ENCODE data around the gene RIPOR1.
"Not testable (repeated sequence)": the region's sequence is repeated elsewhere in the genome, so short reads cannot be mapped to it uniquely, and the experiment has no call there.

RIPOR1 gene

GRCh38 chr16:67528222-67528869 is at the start of gene RIPOR1:
Gene RIPOR1, plus strand, starts transcription at chr16:67528829. Its CDS starts 9,618 bp downstream, at chr16:67538447.
- DNase-seq (ENCODE audit: low spot score) = peak; percentile 78

- peak; percentile 99 for DNase-seq (ENCODE audit: low spot score)
Observed at GRCh38 chr16:67480833-67481560, 47.6 kb upstream of the RIPOR1 start, which contains the start of gene ATP6V0D1. Gene ATP6V0D1, minus strand, starts transcription at chr16:67481157. Its CDS starts 71 bp downstream, at chr16:67481086.

DNA sequence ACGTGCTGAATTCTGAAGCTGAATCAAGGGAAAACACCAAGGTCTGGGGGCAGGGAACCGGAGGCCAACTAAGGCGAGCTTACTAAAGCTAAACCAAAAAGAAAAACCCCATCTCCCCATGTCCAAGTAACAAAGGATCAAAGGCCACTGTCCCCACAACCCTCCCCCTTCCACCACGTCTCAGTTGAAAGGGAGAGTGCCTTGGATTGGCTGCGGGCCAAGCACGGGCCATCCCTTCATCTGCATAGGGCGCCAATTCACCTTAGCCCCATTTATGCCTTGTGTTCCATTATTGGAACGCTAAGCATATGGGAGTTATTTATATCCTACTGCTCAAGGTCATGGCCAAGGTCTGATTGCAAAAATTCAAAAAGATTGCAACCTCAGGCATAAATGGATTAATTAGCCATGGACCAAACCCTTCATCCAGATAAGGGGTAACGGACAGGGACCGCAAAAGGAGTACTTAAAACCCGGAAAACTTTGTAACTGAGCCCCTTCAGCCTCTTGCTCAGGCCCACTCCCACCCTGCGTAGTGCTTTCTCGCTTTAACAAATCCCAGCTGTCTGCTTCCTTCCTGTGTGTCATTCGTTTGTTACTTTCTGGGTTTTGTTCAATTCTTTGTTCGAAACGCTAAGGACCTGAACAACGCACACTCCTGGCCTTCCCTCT is 46.9 kb upstream of the RIPOR1 start:
- no peak for DNase-seq (ENCODE audit: low spot score)

DNA sequence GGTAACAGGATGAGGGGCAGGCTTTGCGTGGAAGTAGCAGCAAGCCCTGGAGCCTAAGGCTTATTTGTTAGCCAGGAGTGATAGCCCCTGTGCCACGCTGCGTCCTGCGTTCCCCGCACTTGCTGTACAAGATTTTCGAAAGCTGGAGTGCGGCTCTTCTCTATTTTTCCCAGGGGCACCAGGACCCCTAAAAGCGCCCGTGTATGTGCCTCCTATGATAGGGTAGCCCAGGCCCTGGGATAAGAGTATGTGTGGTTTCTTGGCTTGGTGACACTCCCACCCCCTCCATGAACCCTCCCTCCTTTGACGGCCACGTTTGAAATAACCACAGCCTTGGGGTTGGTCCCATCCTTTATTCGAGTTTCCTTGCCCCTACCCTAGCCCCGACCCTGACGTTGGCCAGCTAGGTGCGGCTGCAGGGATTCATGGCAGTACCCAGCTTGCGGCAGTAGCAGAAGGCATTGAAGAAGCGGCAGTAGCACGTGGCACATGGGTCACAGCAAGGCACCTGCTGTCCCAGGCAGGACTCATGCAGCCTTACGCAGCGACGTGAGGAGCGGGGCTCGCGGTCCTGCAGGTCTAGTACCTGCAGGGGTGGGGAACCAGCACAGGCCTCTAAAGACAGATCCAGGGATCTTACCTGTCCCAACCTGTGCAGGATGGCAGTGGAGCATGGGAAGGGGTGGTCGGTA is 46.2 kb upstream of the RIPOR1 start:
- DNase-seq (ENCODE audit: low spot score) = no peak

DNA sequence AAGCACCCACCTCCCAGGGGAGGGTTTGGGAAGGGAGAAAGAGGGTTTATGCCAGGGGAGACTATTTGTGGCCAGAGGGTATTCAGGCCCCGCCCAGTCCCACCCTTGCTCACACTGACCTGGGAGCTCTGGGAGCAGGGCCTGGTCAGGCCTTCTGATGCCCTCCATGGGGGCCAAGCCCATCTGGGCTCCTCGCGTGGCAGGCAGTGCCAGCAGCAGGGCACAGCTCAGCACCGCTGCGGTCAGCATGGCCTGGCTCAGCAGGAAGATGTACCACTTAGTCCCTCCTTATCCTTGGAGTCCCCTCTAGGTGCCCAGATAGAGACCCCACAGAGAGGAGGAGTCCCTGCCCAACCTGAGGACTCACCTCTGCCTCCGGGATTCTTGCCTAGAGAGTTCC is 45.5 kb upstream of the RIPOR1 start, which contains the start of gene AGRP:
TSS of gene AGRP (minus strand) at position 398 of the 400 bp plus-strand sequence. CDS start at position 249, 149 bp downstream.
- DNase-seq (ENCODE audit: low spot score) = no peak

- no peak for DNase-seq (ENCODE audit: low spot score)
Observed at GRCh38 chr16:67483731-67484525, 44.7 kb upstream of the RIPOR1 start.

GRCh38 chr16:67486805-67487204 is 41.8 kb upstream of the RIPOR1 start:
- no peak for DNase-seq (ENCODE audit: low spot score)

GRCh38 chr16:67487561-67487960 is 41.1 kb upstream of the RIPOR1 start:
- not testable (repeated sequence) for DNase-seq (ENCODE audit: low spot score)

GRCh38 chr16:67489401-67490083 is 39.1 kb upstream of the RIPOR1 start:
- DNase-seq (ENCODE audit: low spot score) = peak; percentile 27

- no peak for DNase-seq (ENCODE audit: low spot score)
Observed at GRCh38 chr16:67490335-67491096, 38.1 kb upstream of the RIPOR1 start.

GRCh38 chr16:67499106-67499505 is 29.5 kb upstream of the RIPOR1 start:
- no peak for DNase-seq (ENCODE audit: low spot score)

DNA sequence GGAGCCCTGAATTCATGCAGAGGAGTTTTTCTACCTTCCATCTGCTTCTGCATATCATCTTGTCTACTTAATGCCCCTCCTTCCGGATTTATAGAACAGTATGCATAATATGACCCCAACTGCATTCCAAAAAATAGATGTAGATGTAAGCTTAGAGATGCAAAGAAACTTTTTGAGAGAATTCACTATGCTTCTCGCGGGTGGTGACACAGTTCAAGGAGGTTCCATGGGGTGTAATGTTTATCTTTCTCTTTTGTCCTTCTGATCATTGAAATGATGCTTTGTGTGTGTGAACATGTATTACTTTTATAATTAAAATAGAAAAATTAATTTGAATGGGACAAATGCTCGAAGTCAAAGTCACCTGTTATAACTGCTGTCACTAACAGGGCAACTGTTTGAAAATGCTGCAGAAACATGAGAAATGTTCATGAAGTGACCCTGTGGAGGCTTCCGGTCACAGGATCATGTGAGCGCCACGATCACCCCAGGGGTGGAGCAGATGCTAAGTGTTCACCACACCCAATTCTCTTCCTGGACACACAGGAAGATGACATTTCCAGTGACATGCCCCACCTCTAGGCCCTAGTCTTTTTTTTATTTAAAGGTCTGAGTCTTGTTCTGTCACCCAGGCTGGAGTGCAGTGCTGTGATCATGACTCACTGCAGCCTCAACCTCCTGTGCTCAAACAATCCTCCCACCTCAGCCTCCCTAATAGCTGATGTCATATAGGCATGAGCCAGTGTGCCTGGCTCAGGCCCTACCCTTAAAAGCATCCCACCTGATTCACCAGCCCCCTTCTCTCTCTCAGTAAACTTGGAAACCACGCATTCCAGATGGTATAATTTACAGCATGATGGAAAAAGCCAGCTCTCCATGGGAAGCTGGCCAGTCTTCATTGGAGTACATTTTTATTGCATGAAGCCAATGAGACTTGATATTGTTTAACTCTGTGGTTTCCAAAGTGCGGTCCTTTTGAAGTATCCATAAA is 24.3 kb upstream of the RIPOR1 start:
- no peak for DNase-seq (ENCODE audit: low spot score)

GRCh38 chr16:67506468-67506867 is 22.2 kb upstream of the RIPOR1 start:
- DNase-seq (ENCODE audit: low spot score) = no peak

- DNase-seq (ENCODE audit: low spot score) = no peak
Observed at GRCh38 chr16:67509016-67509415, 19.6 kb upstream of the RIPOR1 start.

DNA sequence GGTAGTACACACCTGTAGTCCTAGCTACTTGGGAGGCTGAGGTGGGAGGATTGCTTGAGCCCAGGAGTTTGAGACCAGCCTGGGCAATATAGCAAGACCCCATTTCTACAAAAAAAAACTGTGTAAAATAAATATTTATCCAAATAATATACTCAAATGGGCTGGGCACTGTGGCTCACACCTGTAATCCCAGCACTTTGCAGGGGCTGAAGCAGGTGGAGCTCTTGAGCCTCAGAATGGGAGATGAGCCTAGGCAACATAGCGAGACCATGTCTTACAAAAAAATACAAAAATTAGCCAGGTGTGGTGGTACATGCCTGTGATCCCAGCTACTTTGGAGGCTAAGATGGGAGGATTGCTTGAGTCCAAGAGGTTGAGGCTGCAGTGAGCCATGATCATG is 14.7 kb upstream of the RIPOR1 start:
- DNase-seq (ENCODE audit: low spot score) = not testable (repeated sequence)

DNA sequence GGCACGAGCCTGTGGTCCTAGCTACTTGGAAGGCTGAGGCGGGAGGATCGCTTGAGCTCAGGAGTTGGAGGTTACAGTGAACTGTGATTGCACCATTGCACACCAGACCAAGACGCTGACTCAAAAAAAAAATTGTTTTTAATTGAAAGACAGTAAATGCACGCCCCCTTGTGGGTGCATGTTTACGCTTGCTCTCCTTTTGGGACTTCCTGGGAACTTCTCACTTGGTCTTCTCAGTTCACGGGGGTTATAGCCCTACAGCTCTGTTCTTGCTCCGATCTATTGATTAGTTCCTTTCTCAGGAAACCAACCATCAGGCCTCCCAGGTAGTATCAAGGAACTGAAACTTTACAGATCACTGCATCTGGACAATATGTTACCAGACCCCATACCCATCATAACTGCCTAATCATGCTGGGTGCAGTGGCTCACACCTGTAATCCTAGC is 14.2 kb upstream of the RIPOR1 start:
- peak; percentile 69 for DNase-seq (ENCODE audit: low spot score)

- peak; percentile 78 for DNase-seq (ENCODE audit: low spot score)
Observed at GRCh38 chr16:67516296-67517154, 12.1 kb upstream of the RIPOR1 start.

DNA sequence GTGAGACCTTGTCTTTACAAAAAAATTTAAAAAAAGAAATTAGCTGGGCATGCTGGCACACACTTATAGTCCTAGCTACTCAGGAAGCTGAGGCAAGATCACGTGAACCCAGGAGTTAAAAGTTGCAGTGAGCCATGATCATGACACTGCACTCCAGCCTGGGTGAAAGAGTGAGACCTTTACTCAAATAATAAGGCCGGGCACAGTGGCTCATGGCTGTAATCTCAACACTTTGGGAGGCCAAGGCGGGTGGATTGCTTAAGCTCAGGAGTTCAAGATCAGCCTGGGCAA is 11.5 kb upstream of the RIPOR1 start:
- DNase-seq (ENCODE audit: low spot score) = no peak

Measured in hepatic stellate cell (primary cell).